Measurements from ENCODE around the gene APBA1. TPM values are rescaled to one million over a fixed set of nuclear protein-coding genes. Genes with fewer than 3 reads are reported as not detected.

Gene APBA1
- total RNA-seq, 1 donor from 2014 or later: under 0.01 TPM

- DNase-seq (ENCODE audit: low read depth) (peak; percentile 33), FAIRE-seq (no peak)
- Histone ChIP-seq H3K36me3 (ENCODE audit: control insufficient read depth, insufficient read depth, low read length) (no peaks in the 10 kb centered on the region), H3K4me3 (ENCODE audit: low read depth, low read length) (no peak overlapping the region), H3K27me3 (ENCODE audit: control insufficient read depth, insufficient read depth, low read length) (peaks cover 2% of the 10 kb centered on the region)
- peak; percentile 36 for TF ChIP-seq CTCF (IDR thresholded peaks at IDR 0.05; ENCODE audit: insufficient read depth, low read length, severe bottlenecking)
These were observed 125.9 kb downstream of the APBA1 start for GRCh38 chr9:69546265-69546664.

GRCh38 chr9:69542942-69543704 is 129.0 kb downstream of the APBA1 start:
- DNase-seq (ENCODE audit: low read depth) (no peak), FAIRE-seq (no peak)
- H3K4me3 ChIP-seq (ENCODE audit: low read depth, low read length): no peak overlapping the region
- H3K36me3 ChIP-seq (ENCODE audit: control insufficient read depth, insufficient read depth, low read length): no peaks in the 10 kb centered on the region
- H3K27me3 ChIP-seq (ENCODE audit: control insufficient read depth, insufficient read depth, low read length): peaks cover 4% of the 10 kb centered on the region
- no peak for TF ChIP-seq CTCF (IDR thresholded peaks at IDR 0.05; ENCODE audit: insufficient read depth, low read length, severe bottlenecking)

- TF ChIP-seq CTCF (IDR thresholded peaks at IDR 0.05; ENCODE audit: insufficient read depth, low read length, severe bottlenecking): no peak
- FAIRE-seq: no peak
- no peak overlapping the region for H3K4me3 ChIP-seq (ENCODE audit: low read depth, low read length)
- no peaks in the 10 kb centered on the region for H3K36me3 ChIP-seq (ENCODE audit: control insufficient read depth, insufficient read depth, low read length)
- peaks cover 1% of the 10 kb centered on the region for H3K27me3 ChIP-seq (ENCODE audit: control insufficient read depth, insufficient read depth, low read length)
- no peak for DNase-seq (ENCODE audit: low read depth)
These were observed 130.1 kb downstream of the APBA1 start for GRCh38 chr9:69542058-69542457.

- Histone ChIP-seq H3K36me3 (ENCODE audit: control insufficient read depth, insufficient read depth, low read length) (no peaks in the 10 kb centered on the region), H3K4me3 (ENCODE audit: low read depth, low read length) (no peak overlapping the region), H3K27me3 (ENCODE audit: control insufficient read depth, insufficient read depth, low read length) (peaks cover 1% of the 10 kb centered on the region)
- peak; percentile 75 for DNase-seq (ENCODE audit: low read depth)
- no peak for FAIRE-seq
- no peak for TF ChIP-seq CTCF (IDR thresholded peaks at IDR 0.05; ENCODE audit: insufficient read depth, low read length, severe bottlenecking)
These were observed 136.3 kb downstream of the APBA1 start for GRCh38 chr9:69535911-69536310.

- Histone ChIP-seq H3K4me3 (ENCODE audit: low read depth, low read length) (no peak overlapping the region), H3K27me3 (ENCODE audit: control insufficient read depth, insufficient read depth, low read length) (peaks cover 1% of the 10 kb centered on the region), H3K36me3 (ENCODE audit: control insufficient read depth, insufficient read depth, low read length) (no peaks in the 10 kb centered on the region)
- TF ChIP-seq CTCF (IDR thresholded peaks at IDR 0.05; ENCODE audit: insufficient read depth, low read length, severe bottlenecking): no peak
- DNase-seq (ENCODE audit: low read depth): peak; percentile 28
- FAIRE-seq: no peak
These were observed 136.8 kb downstream of the APBA1 start for GRCh38 chr9:69535286-69535832.

Data from bronchial epithelial cell (primary cell).